Endometrial microvascular endothelial cells (primary cell): ENCODE results near the gene CENPE. TPM values are rescaled to one million over a fixed set of nuclear protein-coding genes. Genes with fewer than 3 reads are reported as not detected.
"Not testable (repeated sequence)": the region's sequence is repeated elsewhere in the genome, so short reads cannot be mapped to it uniquely, and the experiment has no call there.

ENCODE experiments used
- in situ Hi-C: cut with HindIII; loops from 2 replicates; pipeline ENCODE4 v1.10.0; 2017; ENCODE audit warnings: low sequenced_read_pairs, low pct_unique_long_range_greater_than_20kb; ENCODE audit errors: inconsistent ontology term
- total RNA-seq: library from RNA; depleted of rRNA; stranded (reverse); fragments of >200 nt; gene quantifications from one replicate; pipeline ENCODE4 v1.2.3, GENCODE V29; 2015; ENCODE audit errors: inconsistent ontology term

The CENPE gene, protein sequence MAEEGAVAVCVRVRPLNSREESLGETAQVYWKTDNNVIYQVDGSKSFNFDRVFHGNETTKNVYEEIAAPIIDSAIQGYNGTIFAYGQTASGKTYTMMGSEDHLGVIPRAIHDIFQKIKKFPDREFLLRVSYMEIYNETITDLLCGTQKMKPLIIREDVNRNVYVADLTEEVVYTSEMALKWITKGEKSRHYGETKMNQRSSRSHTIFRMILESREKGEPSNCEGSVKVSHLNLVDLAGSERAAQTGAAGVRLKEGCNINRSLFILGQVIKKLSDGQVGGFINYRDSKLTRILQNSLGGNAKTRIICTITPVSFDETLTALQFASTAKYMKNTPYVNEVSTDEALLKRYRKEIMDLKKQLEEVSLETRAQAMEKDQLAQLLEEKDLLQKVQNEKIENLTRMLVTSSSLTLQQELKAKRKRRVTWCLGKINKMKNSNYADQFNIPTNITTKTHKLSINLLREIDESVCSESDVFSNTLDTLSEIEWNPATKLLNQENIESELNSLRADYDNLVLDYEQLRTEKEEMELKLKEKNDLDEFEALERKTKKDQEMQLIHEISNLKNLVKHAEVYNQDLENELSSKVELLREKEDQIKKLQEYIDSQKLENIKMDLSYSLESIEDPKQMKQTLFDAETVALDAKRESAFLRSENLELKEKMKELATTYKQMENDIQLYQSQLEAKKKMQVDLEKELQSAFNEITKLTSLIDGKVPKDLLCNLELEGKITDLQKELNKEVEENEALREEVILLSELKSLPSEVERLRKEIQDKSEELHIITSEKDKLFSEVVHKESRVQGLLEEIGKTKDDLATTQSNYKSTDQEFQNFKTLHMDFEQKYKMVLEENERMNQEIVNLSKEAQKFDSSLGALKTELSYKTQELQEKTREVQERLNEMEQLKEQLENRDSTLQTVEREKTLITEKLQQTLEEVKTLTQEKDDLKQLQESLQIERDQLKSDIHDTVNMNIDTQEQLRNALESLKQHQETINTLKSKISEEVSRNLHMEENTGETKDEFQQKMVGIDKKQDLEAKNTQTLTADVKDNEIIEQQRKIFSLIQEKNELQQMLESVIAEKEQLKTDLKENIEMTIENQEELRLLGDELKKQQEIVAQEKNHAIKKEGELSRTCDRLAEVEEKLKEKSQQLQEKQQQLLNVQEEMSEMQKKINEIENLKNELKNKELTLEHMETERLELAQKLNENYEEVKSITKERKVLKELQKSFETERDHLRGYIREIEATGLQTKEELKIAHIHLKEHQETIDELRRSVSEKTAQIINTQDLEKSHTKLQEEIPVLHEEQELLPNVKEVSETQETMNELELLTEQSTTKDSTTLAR (N-terminal part only)
- total RNA-seq: 18.0 TPM

DNA sequence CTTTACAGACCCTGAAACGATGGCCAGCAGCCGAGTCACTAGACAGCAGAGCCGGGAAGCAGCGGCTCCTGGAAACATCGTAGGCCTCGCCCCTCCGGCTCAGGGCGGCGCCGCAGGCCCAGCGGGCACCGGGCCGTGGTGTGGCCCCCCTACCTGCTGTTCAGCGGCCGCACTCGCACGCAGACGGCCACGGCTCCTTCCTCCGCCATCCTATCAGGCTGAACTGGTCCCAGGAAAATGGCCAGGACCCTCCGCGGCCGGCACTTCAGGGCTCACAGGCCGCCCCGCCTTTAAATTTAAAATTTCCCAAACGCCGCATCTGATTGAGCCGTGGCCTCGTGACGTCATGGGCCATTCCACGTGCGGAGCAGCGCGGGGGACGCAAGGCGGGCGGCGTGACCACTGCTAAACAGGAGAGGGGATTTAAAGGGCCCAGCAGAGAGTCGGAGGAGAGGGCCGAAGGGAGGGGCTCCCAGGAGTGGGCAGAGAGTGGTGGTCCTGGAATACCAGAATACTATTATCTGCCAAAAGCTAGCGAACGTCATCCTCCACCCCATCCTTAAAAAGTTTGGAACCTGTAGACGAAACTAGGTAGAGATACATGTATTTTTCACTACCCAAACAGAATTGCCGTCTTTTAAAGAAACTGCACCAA, at the start of gene CENPE:
CENPE (minus strand) TSS at position 233 of the 655 bp plus-strand sequence; CDS start at position 209, 24 bp downstream.
- in situ Hi-C loops: no loop called here

DNA sequence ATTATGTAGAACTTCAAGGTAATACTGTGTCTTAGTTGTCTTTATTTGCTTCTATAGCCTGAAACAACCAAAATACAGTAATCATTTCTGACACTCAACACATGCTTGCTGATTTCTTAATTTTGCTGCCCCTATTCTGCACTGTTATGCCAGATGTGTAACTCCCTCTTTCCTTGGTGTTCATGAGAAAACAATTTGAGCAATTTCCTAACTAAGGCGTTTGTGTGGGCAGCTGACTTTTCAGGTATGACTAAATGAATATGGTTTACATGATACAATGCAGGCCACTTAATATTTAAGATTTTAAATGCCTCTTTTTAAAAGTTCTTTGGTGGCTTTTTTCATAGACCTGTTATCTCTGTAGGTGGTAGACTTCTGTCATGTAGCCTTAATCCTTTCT, 46.1 kb upstream of the CENPE start:
- in situ Hi-C loops: no loop called here

- in situ Hi-C loops: not testable (repeated sequence)
Measured at GRCh38 chr4:103230938-103231337, 32.8 kb upstream of the CENPE start.

GRCh38 chr4:103223556-103223955, 25.4 kb upstream of the CENPE start:
- in situ Hi-C loops: not testable (repeated sequence)

DNA sequence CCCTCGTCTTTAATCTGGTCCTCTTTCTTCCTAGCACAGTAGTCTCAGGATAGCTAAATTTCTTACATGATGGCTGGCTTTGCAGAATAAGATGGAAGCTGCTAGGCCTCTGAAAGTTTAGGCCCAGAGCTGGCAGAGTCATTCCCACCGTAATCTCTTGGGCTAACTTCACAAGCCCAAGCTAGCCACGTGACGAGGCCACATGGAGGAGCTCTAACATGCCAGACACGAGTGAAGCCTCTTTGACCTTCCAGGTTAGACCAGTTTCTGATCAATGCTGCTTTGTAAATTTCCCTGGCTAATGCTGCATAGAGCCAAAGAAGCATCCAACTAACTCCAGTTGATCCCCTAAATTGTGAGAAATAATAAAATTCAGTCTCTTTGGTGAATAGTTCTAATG, 9.5 kb upstream of the CENPE start:
- in situ Hi-C loops: no loop called here

DNA sequence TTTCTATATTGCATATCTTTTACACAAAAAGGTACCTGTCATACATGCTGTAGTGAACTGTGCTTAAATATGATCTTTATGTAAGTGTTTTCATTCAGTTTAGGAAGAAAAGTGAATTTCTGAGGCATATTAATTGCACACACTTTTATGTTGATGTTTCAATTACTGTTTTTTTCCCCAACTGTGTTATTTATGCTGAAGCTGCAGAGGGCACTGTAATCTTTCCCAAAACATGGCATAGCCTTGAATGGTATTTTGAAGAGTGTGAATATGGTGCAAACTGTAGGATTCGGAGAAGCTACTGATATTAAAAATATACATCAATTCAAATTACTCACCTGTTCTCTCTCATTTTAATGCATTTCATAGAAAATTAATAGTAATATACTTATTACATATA, 6.0 kb upstream of the CENPE start:
- in situ Hi-C loops: no loop called here

GRCh38 chr4:103201724-103202123, 3.6 kb upstream of the CENPE start:
- in situ Hi-C loops: no loop called here

- in situ Hi-C loops: no loop called here
Measured at GRCh38 chr4:103201253-103201652, 3.1 kb upstream of the CENPE start.

DNA sequence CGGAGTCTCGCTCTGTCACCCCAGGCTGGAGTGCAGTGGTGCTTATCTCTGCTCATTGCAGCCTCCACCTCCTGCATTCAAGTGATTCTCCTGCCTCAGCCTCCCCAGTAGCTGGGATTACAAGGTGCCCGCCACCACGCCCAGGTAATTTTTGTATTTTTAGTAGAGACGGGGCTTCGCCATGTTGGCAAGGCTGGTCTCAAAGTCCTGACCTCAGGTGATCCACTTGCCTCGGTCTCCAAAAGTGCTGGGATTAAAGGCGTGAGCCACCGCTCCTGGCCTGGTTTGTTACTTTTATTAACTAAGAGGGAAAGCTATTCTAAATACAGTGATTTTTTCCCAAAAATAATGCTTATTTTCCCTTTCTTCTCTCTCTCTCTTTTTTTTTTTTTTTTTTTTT, 866 bp upstream of the CENPE start:
- in situ Hi-C loops: no loop called here

DNA sequence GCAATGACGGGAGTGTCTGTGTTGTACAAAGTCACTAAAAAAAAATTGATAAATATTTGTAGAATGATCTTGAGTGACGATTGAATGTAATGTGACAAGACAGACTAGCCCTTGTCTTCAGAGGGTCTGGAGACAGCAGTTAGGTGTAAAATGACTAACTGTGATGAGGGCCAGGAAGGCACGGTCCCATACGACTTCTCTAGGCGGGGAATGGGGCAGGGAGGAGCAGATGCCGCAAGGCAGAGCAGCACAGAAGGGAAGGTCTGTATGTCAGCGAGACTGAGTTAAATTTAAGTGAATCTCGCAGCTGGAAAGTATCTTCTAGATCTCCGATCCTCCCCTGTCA, 405 bp downstream of the CENPE start:
- in situ Hi-C loops: no loop called here

- in situ Hi-C loops: no loop called here
Measured at GRCh38 chr4:103193457-103193856, 4.7 kb downstream of the CENPE start.

DNA sequence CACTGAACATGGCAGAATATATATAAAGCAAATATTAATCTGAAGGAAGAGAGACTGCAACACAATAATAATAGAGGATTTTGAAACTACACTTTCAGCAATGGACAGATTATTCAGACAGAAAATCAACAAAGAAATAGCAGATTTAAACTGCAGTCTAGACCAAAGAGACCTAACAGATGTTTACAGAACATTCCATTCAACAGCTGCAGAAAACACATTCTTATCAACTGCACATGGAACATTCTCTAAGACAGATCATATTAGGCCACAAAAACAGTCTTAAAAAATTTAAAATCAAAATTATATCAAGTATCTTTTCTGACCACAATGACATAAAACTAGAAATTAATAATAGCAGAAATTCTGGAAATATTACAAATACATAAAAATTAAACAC, 27.1 kb downstream of the CENPE start:
- in situ Hi-C loops: no loop called here

- in situ Hi-C loops: not testable (repeated sequence)
Measured at GRCh38 chr4:103169750-103170149, 28.4 kb downstream of the CENPE start.

DNA sequence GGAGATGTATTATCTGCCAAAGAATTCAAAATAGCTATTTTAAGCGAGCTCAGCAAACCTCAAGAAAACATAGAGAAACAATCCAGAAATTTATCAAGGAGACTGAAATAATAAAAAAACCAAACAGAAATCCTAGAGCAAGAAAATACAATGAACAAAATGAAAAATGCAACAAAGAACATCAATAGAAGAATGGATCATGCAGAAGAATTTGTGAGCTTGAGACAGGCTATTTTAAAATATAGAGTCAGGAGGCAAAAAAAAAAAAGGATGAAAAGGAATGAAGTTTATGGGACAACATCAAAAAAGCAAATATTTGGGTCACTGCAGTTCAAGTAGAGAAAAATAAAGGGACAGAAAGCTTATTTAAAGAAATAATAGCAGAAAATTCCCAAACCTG, 29.1 kb downstream of the CENPE start:
- in situ Hi-C loops: no loop called here

GRCh38 chr4:103162176-103162575, 36.0 kb downstream of the CENPE start:
- in situ Hi-C loops: no loop called here

- in situ Hi-C loops: no loop called here
Measured at GRCh38 chr4:103158760-103159159, 39.4 kb downstream of the CENPE start.

GRCh38 chr4:103156106-103156505, 42.0 kb downstream of the CENPE start:
- in situ Hi-C loops: no loop called here

GRCh38 chr4:103152381-103152780, 45.8 kb downstream of the CENPE start:
- in situ Hi-C loops: no loop called here

GRCh38 chr4:103150677-103151076, 47.5 kb downstream of the CENPE start:
- in situ Hi-C loops: no loop called here
